OCI-LY1 (cell line): Measurements from ENCODE around the gene B4GALT2.
A peak's percentile ranks its signal among the peaks of the same experiment; 100 is the strongest.

ENCODE experiments used
- H2AFZ ChIP-seq: fragments of 200-600 bp; sonication (generic), shearing (Covaris generic); 2 replicates; pipeline ENCODE4 v1.6.0; 2014; ENCODE audit warnings: antibody characterized with exemption, mild to moderate bottlenecking, low read length
- H3F3A ChIP-seq: fragments of 200-600 bp; sonication (generic), shearing (Covaris generic); 2 replicates; pipeline ENCODE4 v1.6.0; 2014; ENCODE audit warnings: mild to moderate bottlenecking, antibody characterized with exemption, low read length, moderate library complexity; ENCODE audit not compliant: insufficient read depth
- H3K27ac ChIP-seq: fragments of 200-600 bp; sonication (generic); 2 replicates; pipeline ENCODE4 v1.5.1; 2014; ENCODE audit warnings: low read length, mixed run types, mild to moderate bottlenecking, low read depth; ENCODE audit not compliant: poor library complexity, severe bottlenecking
- H3K27me3 ChIP-seq: fragments of 200-600 bp; sonication (generic); 2 replicates; pipeline ENCODE4 v1.6.0; 2014; ENCODE audit warnings: antibody characterized with exemption, mild to moderate bottlenecking, low read length, moderate library complexity; ENCODE audit not compliant: insufficient read depth
- H3K36me3 ChIP-seq: fragments of 200-600 bp; sonication (generic); 2 replicates; pipeline ENCODE4 v1.6.1; 2014; ENCODE audit warnings: mild to moderate bottlenecking, antibody characterized with exemption, low read length, moderate library complexity, mixed read lengths; ENCODE audit not compliant: insufficient read depth
- H3K4me1 ChIP-seq: fragments of 200-600 bp; sonication (generic); 2 replicates; pipeline ENCODE4 v1.5.1; 2014; ENCODE audit warnings: mild to moderate bottlenecking, low read length, moderate library complexity; ENCODE audit not compliant: insufficient read depth, severe bottlenecking
- H3K4me2 ChIP-seq: fragments of 200-600 bp; sonication (generic), shearing (Covaris generic); 2 replicates; pipeline ENCODE4 v1.6.1; 2014; ENCODE audit warnings: low read length
- H3K4me3 ChIP-seq: fragments of 200-600 bp; sonication (generic); 2 replicates; pipeline ENCODE4 v1.5.1; 2014; ENCODE audit warnings: low read length, low read depth, mild to moderate bottlenecking, mixed read lengths; ENCODE audit not compliant: poor library complexity, severe bottlenecking
- H3K79me2 ChIP-seq: fragments of 200-600 bp; shearing (Covaris generic); 2 replicates; pipeline ENCODE4 v1.6.1; 2016; ENCODE audit warnings: mixed run types, low read length, mixed read lengths; ENCODE audit not compliant: insufficient read depth
- H3K9ac ChIP-seq: fragments of 200-600 bp; sonication (generic), shearing (Covaris generic); 2 replicates; pipeline ENCODE4 v1.6.1; 2014; ENCODE audit warnings: mild to moderate bottlenecking, low read length, mixed read lengths
- H3K9me2 ChIP-seq: fragments of 200-600 bp; sonication (generic), shearing (Covaris generic); 2 replicates; pipeline ENCODE4 v1.6.1; 2014; ENCODE audit warnings: low read depth, mild to moderate bottlenecking, low read length, mixed read lengths
- H3K9me3 ChIP-seq: fragments of 200-600 bp; shearing (Covaris generic); 2 replicates; pipeline ENCODE4 v1.6.1; 2014; ENCODE audit warnings: low read length, mixed read lengths
- H4K20me1 ChIP-seq: fragments of 200-600 bp; sonication (generic), shearing (Covaris generic); 2 replicates; pipeline ENCODE4 v1.6.0; 2016; ENCODE audit warnings: mild to moderate bottlenecking, low read length; ENCODE audit not compliant: insufficient read depth
- CTCF ChIP-seq: fragments of 200-600 bp; sonication (generic), shearing (Covaris generic); IDR thresholded peaks from 2 replicates; pipeline ENCODE4 v1.5.1; 2017; ENCODE audit warnings: mild to moderate bottlenecking, antibody characterized with exemption, low read length, moderate library complexity, mixed read lengths
- EZH2 ChIP-seq: fragments of 200-600 bp; sonication (generic), shearing (Covaris generic); IDR thresholded peaks from 2 replicates; pipeline ENCODE4 v1.8.0; 2017; ENCODE audit warnings: borderline replicate concordance, mixed run types, mild to moderate bottlenecking, antibody characterized with exemption, low read length, moderate library complexity, mixed read lengths

The B4GALT2 gene

DNA sequence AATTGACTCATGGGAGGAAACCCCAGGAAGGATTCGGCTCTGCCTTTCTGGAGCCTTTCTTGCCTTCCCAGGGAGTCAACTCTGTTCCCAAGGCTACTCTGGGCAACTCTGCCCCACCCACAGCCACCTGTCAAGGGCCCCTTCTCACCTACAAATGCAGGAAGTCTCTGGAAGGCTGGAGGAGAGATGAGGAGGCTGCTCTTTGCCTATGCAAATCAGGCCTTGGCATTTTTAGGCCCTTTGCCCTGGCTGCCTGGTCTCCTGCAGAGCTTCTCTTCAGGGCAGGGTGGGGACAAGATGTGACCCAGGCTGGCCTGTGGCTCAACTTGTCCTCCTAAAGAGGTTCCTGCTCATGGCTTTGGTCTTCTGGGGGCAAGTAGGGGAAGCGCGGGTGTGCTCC, 46.8 kb downstream of the B4GALT2 start:
- H3K36me3 ChIP-seq: no peaks in the 10 kb centered on the region
- H2AFZ ChIP-seq: no peak overlapping the region
- H3K79me2 ChIP-seq: no peaks in the 10 kb centered on the region
- H3K9me3 ChIP-seq: no peaks in the 10 kb centered on the region
- no peaks in the 10 kb centered on the region for H3F3A ChIP-seq
- no peak overlapping the region for H3K27ac ChIP-seq
- TF ChIP-seq CTCF (no peak), EZH2 (no peak)
- H3K9me2 ChIP-seq: no peaks in the 10 kb centered on the region
- peaks cover 29% of the 10 kb centered on the region for H3K4me1 ChIP-seq
- peak overlapping the region; percentile 55; the same call in 1 of the 2 replicates for H3K4me2 ChIP-seq
- no peak overlapping the region; the same call in 1 of the 2 replicates for H3K9ac ChIP-seq
- H3K27me3 ChIP-seq: no peaks in the 10 kb centered on the region
- H3K4me3 ChIP-seq: peak overlapping the region; percentile 7
- no peaks in the 10 kb centered on the region for H4K20me1 ChIP-seq

DNA sequence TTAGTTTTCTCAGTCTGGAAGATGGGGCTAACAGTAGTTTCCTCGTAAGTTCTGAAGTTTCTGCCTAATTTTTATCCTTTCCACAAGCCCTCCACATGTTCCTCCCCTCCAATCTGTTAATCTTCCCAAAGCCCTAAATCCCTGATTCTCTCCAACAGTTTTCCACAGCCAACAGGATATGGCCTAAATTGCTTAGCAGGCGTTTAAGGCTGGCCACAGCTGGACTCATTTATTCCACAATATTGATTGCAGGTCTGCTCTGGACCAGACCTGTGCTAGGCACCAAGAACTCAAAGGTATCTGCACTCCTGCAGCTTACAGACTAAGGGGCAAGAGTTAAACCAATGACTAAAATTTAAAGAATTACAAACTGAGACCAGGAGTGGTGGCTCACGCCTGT, 48.3 kb downstream of the B4GALT2 start:
- Histone ChIP-seq H2AFZ (no peak overlapping the region), H3K4me3 (no peak overlapping the region), H3K79me2 (no peaks in the 10 kb centered on the region), H3K9ac (no peak overlapping the region), H3K27ac (no peak overlapping the region), H3F3A (no peaks in the 10 kb centered on the region), H3K9me3 (no peaks in the 10 kb centered on the region), H3K4me2 (no peak overlapping the region), H3K27me3 (no peaks in the 10 kb centered on the region), H3K9me2 (no peaks in the 10 kb centered on the region), H3K36me3 (no peaks in the 10 kb centered on the region), H3K4me1 (peaks cover 35% of the 10 kb centered on the region), H4K20me1 (no peaks in the 10 kb centered on the region)
- TF ChIP-seq CTCF (no peak), EZH2 (no peak)

DNA sequence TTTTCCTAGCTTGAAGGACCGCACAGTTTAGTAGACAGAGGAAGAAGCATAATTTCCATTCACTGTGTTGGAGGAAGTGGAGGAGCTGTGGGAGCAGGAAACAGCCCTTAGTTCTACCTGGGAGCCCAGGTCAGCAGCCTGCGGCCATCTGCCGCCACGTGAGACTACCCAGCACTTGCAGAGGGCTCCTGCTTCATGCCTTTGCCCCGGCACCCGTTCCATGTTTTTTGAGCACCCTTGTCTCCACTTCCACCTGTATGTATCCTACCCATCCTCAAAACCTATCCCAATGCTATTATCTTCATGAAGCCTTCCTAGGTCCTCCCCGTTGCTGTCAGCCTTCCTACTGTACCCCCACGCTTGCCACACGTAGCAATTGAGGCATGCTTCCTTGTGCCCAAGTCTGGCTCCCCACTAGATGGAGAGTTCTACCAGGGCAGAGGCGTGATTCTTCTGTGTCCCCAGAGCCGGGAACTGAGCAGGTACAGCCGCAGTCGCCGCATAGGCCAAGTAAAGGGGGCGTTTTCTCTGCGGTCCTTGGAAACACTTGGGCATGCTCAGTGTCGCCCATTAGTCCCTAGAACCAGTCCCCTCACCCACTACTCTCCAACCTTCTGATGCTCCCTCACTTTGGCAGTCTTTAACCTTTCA, 50.4 kb downstream of the B4GALT2 start:
- peaks cover 35% of the 10 kb centered on the region for H3K4me1 ChIP-seq
- TF ChIP-seq CTCF (no peak), EZH2 (no peak)
- H3K9ac ChIP-seq: peak overlapping the region; percentile 66
- no peaks in the 10 kb centered on the region for H3K79me2 ChIP-seq
- no peaks in the 10 kb centered on the region for H3K9me3 ChIP-seq
- H3K9me2 ChIP-seq: no peaks in the 10 kb centered on the region
- no peak overlapping the region for H3K27ac ChIP-seq
- H3K4me3 ChIP-seq: peak overlapping the region; percentile 69
- peak overlapping the region; percentile 90 for H2AFZ ChIP-seq
- H3K4me2 ChIP-seq: peak overlapping the region; percentile 99
- no peaks in the 10 kb centered on the region for H3F3A ChIP-seq
- H3K36me3 ChIP-seq: no peaks in the 10 kb centered on the region
- H3K27me3 ChIP-seq: no peaks in the 10 kb centered on the region
- H4K20me1 ChIP-seq: no peaks in the 10 kb centered on the region
